AG04450 (cell line): ENCODE data around the gene RPL11. TPM values are rescaled to one million over a fixed set of nuclear protein-coding genes. Genes with fewer than 3 reads are reported as not detected.
A peak's percentile ranks its signal among the peaks of the same experiment; 100 is the strongest.

Experiments
- CTCF ChIA-PET: fragments of 300-600, 350-600 bp; formaldehyde crosslinking; extraction: SDS; loops from one replicate; lab custom pipeline; 2022; ENCODE audit warnings: antibody characterized with exemption, inconsistent platforms; lab: Charles Lee
- POLR2A ChIA-PET: fragments of 350-600 bp; formaldehyde crosslinking; extraction: SDS; loops from one replicate; lab custom pipeline; 2021; ENCODE audit warnings: antibody characterized with exemption, inconsistent platforms; lab: Yijun Ruan, JAX
- DNase-seq: peaks from one replicate; pipeline ENCODE4 v3.0.0-alpha.2; 2011; ENCODE audit warnings: low read depth, low spot score
- H3K27ac ChIP-seq: one replicate; pipeline ENCODE4 v1.5.1; 2012; ENCODE audit warnings: low read depth, low read length, control low read depth
- H3K27me3 ChIP-seq: one replicate; pipeline ENCODE4 v1.6.0; 2012; ENCODE audit warnings: low read length; ENCODE audit not compliant: control insufficient read depth, insufficient read depth
- H3K4me3 ChIP-seq: 2 replicates; pipeline ENCODE4 v1.5.1; 2011; ENCODE audit warnings: mild to moderate bottlenecking, low read depth, low read length, control low read depth
- H3K9me3 ChIP-seq: 2 replicates; pipeline ENCODE4 v1.5.1; 2012; ENCODE audit warnings: low read length; ENCODE audit not compliant: control insufficient read depth, insufficient read depth
- CTCF ChIP-seq: IDR thresholded peaks from 2 replicates; pipeline ENCODE4 v1.5.1; 2011; ENCODE audit warnings: low read depth, low read length, control low read depth, inconsistent platforms
- polyA plus RNA-seq: library from polyadenylated mRNA; depleted of rRNA; stranded (reverse); fragments of >200 nt; gene quantifications from 2 replicates; pipeline ENCODE4 v1.2.3, GENCODE V29; 2011

Gene RPL11
- polyA plus RNA-seq, 1 experiment = 2,055 TPM

- POLR2A ChIA-PET = no interaction called here
- peaks cover 7% of the 10 kb centered on the region for H3K27me3 ChIP-seq
- DNase-seq = no peak
- CTCF ChIA-PET = interaction anchor here (1.4 to 2.5 kb wide), 2 partner anchors 14 kb away, joined by 5 to 13 read pairs; no protein-coding TSS in a partner anchor
- TF ChIP-seq CTCF = no peak
- no peaks in the 10 kb centered on the region for H3K9me3 ChIP-seq
- H3K27ac ChIP-seq = no peak overlapping the region
- H3K4me3 ChIP-seq = no peak overlapping the region
Observed at GRCh38 chr1:23651069-23651808, 40.4 kb upstream of the RPL11 start.

DNA sequence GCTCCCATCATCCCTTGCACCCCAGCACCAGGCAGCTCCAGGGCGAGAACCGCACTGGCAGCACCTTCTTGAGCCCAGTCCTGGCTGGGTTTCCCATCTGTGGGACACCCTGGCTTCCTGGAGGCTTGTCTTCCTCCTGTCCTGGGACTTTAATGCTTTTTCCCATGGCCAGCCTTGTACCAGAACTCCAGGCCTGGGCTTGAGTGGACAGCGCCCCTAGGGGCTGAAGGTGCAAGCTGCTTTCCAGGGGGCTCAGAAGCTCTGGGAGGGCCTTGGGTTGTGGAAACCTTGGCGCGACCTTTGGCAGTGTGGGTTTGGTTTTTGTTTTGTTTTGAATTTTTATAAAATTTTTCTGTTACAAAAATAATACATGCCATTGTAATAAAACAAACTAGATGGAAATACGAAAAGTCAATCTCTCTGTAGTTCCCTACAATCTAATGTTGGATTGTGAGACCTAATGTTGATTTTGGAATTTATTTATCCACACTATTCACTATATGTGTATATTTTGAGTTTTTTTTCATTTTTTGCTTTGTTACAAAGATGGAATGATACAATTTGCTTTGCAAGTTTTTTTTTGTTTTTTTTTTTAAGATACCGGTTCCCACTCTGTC lies 33.8 kb upstream of the RPL11 start:
- no peaks in the 10 kb centered on the region for H3K9me3 ChIP-seq
- POLR2A ChIA-PET = interaction anchor here (1.1 kb wide), 1 partner anchor 10 kb away, joined by 4 read pairs; no protein-coding TSS in a partner anchor
- DNase-seq = no peak
- peak; percentile 84 for TF ChIP-seq CTCF
- CTCF ChIA-PET = interaction anchor here (0.6 to 3.4 kb wide), 16 partner anchors 9 to 114 kb away, joined by 3 to 20 read pairs (median 4); partner anchors contain the start of gene RPL11
- no peak overlapping the region for H3K4me3 ChIP-seq
- H3K27me3 ChIP-seq = peaks cover 1% of the 10 kb centered on the region
- H3K27ac ChIP-seq = no peak overlapping the region

GRCh38 chr1:23660671-23661070 lies 30.9 kb upstream of the RPL11 start:
- CTCF ChIA-PET = no interaction called here
- no peak for TF ChIP-seq CTCF
- POLR2A ChIA-PET = interaction anchor here (0.6 kb wide), 1 partner anchor 25 kb away, joined by 10 read pairs; no protein-coding TSS in a partner anchor
- H3K4me3 ChIP-seq = no peak overlapping the region
- H3K9me3 ChIP-seq = no peaks in the 10 kb centered on the region
- no peak for DNase-seq
- H3K27me3 ChIP-seq = peaks cover 2% of the 10 kb centered on the region
- no peak overlapping the region for H3K27ac ChIP-seq

DNA sequence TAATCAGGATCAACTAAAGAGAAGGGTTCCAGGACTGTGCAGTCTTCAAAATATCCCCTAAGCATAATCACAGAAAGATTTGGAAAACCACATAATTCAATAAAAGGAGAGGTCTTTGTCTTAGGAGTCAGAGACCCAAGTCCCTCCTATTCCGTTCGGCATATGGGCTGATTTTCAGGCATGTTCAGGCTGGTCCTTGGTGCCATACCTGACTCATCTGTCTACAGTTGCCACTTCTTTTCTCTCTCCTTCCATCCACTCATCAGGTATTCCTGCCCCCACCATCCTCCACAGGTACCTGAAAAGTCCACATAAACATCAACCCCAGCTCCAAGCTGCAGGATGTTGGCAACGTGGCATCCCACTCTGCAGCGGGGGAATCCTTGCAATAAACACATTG lies 29.7 kb upstream of the RPL11 start:
- CTCF ChIA-PET = no interaction called here
- no peak for TF ChIP-seq CTCF
- Histone ChIP-seq H3K4me3 (no peak overlapping the region), H3K27me3 (peaks cover 2% of the 10 kb centered on the region), H3K9me3 (no peaks in the 10 kb centered on the region), H3K27ac (no peak overlapping the region)
- DNase-seq = no peak
- POLR2A ChIA-PET = no interaction called here
